Measurements from ENCODE around the gene MYRIP.

- TF ChIP-seq CTCF (IDR thresholded peaks at IDR 0.05): no peak
- TF ChIP-seq POLR2A (IDR thresholded peaks at IDR 0.05): no peak
Measured at GRCh38 chr3:40240921-40241320, 431.5 kb downstream of the MYRIP start.

Measured in testis (tissue), 2 donors.